Activated CD8-positive, alpha-beta memory T cell treated with anti-CD3 and anti-CD28 coated beads, Interleukin-2, amount 50 U/mL, for 1 hour (primary cell): ENCODE data around the gene PRR33.
"Not testable (repeated sequence)": the region's sequence is repeated elsewhere in the genome, so short reads cannot be mapped to it uniquely, and the experiment has no call there.

ENCODE experiments used
- DNase-seq: peaks from one replicate; pipeline ENCODE4 v3.0.0-alpha.2; 2020; ENCODE audit errors: extremely low read depth

PRR33 gene

GRCh38 chr11:1875851-1876301 is 15.8 kb downstream of the PRR33 start:
- not testable (repeated sequence) for DNase-seq

- no peak for DNase-seq
Observed at GRCh38 chr11:1875093-1875850, 16.4 kb downstream of the PRR33 start.

- not testable (repeated sequence) for DNase-seq
Observed at GRCh38 chr11:1874441-1875092, 17.1 kb downstream of the PRR33 start.

- DNase-seq: not testable (repeated sequence)
Observed at GRCh38 chr11:1873813-1874150, 17.9 kb downstream of the PRR33 start.

- no peak for DNase-seq
Observed at GRCh38 chr11:1873048-1873812, 18.5 kb downstream of the PRR33 start.

GRCh38 chr11:1872267-1872985 is 19.3 kb downstream of the PRR33 start:
- DNase-seq: no peak

- no peak for DNase-seq
Observed at GRCh38 chr11:1871531-1871930, 20.2 kb downstream of the PRR33 start.

- no peak for DNase-seq
Observed at GRCh38 chr11:1870721-1871466, 20.8 kb downstream of the PRR33 start.

- no peak for DNase-seq
Observed at GRCh38 chr11:1870326-1870696, 21.4 kb downstream of the PRR33 start.

- no peak for DNase-seq
Observed at GRCh38 chr11:1869427-1870325, 22.0 kb downstream of the PRR33 start.

- no peak for DNase-seq
Observed at GRCh38 chr11:1868636-1869291, 22.9 kb downstream of the PRR33 start.

- no peak for DNase-seq
Observed at GRCh38 chr11:1868056-1868635, 23.5 kb downstream of the PRR33 start.

- no peak for DNase-seq
Observed at GRCh38 chr11:1867381-1867780, 24.3 kb downstream of the PRR33 start.

- DNase-seq: no peak
Observed at GRCh38 chr11:1866776-1867175, 24.9 kb downstream of the PRR33 start.

GRCh38 chr11:1866226-1866625 is 25.5 kb downstream of the PRR33 start:
- DNase-seq: no peak

- DNase-seq: no peak
Observed at GRCh38 chr11:1864831-1865665, 26.6 kb downstream of the PRR33 start.

- DNase-seq: no peak
Observed at GRCh38 chr11:1864231-1864630, 27.5 kb downstream of the PRR33 start.
